Measurements from ENCODE around the gene CRYL1.
"Not testable (repeated sequence)": the region's sequence is repeated elsewhere in the genome, so short reads cannot be mapped to it uniquely, and the experiment has no call there.

Gene CRYL1

DNA sequence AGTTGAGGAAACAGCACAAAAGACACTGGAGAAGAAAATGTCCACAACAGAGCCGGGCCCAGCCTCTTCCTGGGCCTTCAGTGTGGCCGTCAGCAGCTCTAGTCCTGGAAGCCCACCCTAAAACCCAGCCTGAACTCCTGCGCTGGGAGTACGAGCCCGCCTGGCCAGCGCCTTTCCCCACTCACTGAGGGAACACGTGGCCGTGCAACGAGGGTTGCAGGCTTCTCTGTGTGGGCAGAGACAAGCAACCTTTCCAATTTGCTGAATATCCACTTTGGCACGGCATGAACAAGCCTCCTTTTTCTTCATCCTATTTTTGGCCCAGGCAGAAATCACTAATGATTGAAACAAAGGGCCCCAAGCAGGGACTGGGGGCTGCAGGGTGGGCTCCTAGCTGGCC, 89.2 kb downstream of the CRYL1 start:
- no peak overlapping the region for H3K27ac ChIP-seq (replicated peaks)
- TF ChIP-seq POLR2AphosphoS5 (IDR thresholded peaks at IDR 0.05; ENCODE audit: low read depth): no peak
- TF ChIP-seq GABPA (IDR thresholded peaks at IDR 0.05; ENCODE audit: low read depth): no peak
- TF ChIP-seq, protein P1, sequence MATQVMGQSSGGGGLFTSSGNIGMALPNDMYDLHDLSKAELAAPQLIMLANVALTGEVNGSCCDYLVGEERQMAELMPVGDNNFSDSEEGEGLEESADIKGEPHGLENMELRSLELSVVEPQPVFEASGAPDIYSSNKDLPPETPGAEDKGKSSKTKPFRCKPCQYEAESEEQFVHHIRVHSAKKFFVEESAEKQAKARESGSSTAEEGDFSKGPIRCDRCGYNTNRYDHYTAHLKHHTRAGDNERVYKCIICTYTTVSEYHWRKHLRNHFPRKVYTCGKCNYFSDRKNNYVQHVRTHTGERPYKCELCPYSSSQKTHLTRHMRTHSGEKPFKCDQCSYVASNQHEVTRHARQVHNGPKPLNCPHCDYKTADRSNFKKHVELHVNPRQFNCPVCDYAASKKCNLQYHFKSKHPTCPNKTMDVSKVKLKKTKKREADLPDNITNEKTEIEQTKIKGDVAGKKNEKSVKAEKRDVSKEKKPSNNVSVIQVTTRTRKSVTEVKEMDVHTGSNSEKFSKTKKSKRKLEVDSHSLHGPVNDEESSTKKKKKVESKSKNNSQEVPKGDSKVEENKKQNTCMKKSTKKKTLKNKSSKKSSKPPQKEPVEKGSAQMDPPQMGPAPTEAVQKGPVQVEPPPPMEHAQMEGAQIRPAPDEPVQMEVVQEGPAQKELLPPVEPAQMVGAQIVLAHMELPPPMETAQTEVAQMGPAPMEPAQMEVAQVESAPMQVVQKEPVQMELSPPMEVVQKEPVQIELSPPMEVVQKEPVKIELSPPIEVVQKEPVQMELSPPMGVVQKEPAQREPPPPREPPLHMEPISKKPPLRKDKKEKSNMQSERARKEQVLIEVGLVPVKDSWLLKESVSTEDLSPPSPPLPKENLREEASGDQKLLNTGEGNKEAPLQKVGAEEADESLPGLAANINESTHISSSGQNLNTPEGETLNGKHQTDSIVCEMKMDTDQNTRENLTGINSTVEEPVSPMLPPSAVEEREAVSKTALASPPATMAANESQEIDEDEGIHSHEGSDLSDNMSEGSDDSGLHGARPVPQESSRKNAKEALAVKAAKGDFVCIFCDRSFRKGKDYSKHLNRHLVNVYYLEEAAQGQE (IDR thresholded peaks at IDR 0.05; ENCODE audit: insufficient replicate concordance, low read depth): no peak
- TF ChIP-seq, protein P2, sequence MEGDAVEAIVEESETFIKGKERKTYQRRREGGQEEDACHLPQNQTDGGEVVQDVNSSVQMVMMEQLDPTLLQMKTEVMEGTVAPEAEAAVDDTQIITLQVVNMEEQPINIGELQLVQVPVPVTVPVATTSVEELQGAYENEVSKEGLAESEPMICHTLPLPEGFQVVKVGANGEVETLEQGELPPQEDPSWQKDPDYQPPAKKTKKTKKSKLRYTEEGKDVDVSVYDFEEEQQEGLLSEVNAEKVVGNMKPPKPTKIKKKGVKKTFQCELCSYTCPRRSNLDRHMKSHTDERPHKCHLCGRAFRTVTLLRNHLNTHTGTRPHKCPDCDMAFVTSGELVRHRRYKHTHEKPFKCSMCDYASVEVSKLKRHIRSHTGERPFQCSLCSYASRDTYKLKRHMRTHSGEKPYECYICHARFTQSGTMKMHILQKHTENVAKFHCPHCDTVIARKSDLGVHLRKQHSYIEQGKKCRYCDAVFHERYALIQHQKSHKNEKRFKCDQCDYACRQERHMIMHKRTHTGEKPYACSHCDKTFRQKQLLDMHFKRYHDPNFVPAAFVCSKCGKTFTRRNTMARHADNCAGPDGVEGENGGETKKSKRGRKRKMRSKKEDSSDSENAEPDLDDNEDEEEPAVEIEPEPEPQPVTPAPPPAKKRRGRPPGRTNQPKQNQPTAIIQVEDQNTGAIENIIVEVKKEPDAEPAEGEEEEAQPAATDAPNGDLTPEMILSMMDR (IDR thresholded peaks at IDR 0.05; ENCODE audit: insufficient read depth, low read length): no peak
- no peak for TF ChIP-seq SPI1 (IDR thresholded peaks at IDR 0.05; ENCODE audit: borderline replicate concordance, low read depth)
- no peak overlapping the region for H3K4me3 ChIP-seq (replicated peaks; ENCODE audit: insufficient read depth, low read length)
- DNase-seq (ENCODE audit: low read depth in 1 of 2, low spot score in 1 of 2): no peak
- no peaks in the 10 kb centered on the region for H3K27me3 ChIP-seq (ENCODE audit: insufficient read depth, poor library complexity, severe bottlenecking)

DNA sequence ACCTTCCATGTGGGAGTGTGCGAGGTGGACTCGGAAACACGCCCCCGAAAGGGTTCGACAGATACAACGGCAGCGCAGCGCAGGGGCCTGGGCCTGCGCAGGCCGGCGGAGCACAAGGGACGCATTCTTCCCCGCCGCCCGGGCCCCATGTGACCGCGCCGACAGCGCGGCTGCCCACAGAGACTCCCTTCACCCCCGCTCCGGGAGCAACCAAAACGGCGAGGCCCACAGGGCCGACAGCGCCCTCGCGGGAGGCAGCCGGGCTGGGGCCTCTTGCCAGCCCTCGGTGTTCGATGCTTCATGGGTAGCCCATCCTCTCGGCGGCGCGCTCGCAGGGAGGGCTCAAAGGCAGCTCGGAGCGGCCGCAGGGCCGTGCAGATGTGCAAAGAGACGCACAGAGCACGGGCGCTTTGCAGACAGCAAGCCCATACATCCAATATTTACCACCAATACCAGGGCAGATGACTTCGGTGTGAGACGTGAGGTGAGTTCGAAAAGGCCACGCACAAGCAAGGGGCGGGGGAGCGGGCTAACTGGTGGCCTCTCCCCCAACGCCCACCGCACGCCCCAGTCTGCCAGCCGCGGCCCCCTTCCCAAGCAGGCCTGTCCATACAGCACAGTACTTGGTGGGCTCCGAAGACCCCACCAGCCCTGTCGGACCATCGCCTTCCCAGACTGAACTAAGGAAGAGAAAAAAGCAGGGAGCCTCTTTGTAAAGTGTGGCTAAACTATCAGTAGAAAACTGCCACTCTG, 89.9 kb downstream of the CRYL1 start:
- TF ChIP-seq, protein P1 (IDR thresholded peaks at IDR 0.05; ENCODE audit: insufficient replicate concordance, low read depth): no peak
- TF ChIP-seq GABPA (IDR thresholded peaks at IDR 0.05; ENCODE audit: low read depth) (no peak), POLR2AphosphoS5 (IDR thresholded peaks at IDR 0.05; ENCODE audit: low read depth) (no peak), SPI1 (IDR thresholded peaks at IDR 0.05; ENCODE audit: borderline replicate concordance, low read depth) (no peak)
- TF ChIP-seq, protein P2 (IDR thresholded peaks at IDR 0.05; ENCODE audit: insufficient read depth, low read length): no peak
- no peak for DNase-seq (ENCODE audit: low read depth in 1 of 2, low spot score in 1 of 2)
- Histone ChIP-seq H3K27ac (replicated peaks) (no peak overlapping the region), H3K4me3 (replicated peaks; ENCODE audit: insufficient read depth, low read length) (no peak overlapping the region), H3K27me3 (ENCODE audit: insufficient read depth, poor library complexity, severe bottlenecking) (no peaks in the 10 kb centered on the region)

DNA sequence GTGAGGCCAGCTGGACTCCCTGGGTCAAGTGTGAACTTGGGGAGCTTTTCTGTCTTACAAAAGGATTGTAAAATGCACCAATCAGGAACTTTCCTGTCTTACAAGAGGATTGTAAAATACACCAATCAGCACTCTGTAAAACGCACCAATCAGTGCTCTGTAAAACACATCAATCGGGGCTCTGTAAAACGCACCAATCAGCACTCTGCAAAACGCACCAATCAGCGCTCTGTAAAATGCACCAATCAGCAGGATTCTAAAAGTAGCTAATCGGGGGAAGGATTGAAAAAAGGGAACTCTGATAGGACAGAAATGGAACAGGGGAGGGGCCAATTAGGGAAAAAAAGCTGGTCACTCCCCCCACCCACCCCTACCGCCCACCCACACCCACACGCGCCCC, 91.4 kb downstream of the CRYL1 start:
- H3K27me3 ChIP-seq (ENCODE audit: insufficient read depth, poor library complexity, severe bottlenecking); H3K27ac ChIP-seq (replicated peaks); DNase-seq (ENCODE audit: low read depth in 1 of 2, low spot score in 1 of 2); H3K4me3 ChIP-seq (replicated peaks; ENCODE audit: insufficient read depth, low read length): not testable (repeated sequence)

DNA sequence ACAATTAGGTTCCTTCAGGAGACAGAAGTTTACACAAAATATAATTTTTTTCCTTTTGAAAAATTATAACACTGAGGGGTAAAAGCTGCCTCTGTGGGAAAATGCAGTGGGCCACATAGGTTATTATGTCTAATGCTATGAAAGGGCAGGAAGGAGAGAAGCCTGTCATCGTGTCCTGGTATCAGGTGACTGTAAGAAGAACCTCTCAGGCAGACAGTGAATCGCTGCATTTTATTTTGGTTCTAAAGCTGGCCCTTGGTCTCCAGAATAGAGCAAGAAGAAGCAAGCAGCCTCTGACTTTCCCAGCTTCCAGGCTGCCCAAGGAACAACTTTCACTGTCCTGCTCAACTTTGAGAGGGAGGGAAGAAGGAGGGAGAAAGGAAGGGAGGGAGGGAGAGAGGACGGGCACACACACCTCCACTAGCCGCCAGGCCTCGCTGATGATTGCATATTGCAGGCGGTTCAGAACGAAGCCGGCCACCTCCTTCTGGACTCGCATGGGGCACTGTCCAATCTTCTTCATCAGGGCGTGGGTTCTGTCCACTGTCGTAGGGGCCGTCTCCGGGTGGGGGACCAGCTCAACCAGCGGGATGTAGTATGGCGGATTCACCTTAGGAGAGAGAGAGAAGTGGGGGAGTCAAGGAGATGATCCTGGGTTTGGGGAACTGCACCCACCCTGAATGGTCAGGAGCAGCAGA, 93.8 kb downstream of the CRYL1 start:
- Histone ChIP-seq H3K4me3 (replicated peaks; ENCODE audit: insufficient read depth, low read length) (no peak overlapping the region), H3K27ac (replicated peaks) (peak overlapping the region; percentile 51; the same call in 1 of the 2 replicates), H3K27me3 (ENCODE audit: insufficient read depth, poor library complexity, severe bottlenecking) (no peaks in the 10 kb centered on the region)
- no peak for TF ChIP-seq GABPA (IDR thresholded peaks at IDR 0.05; ENCODE audit: low read depth)
- TF ChIP-seq POLR2AphosphoS5 (IDR thresholded peaks at IDR 0.05; ENCODE audit: low read depth): no peak
- TF ChIP-seq SPI1 (IDR thresholded peaks at IDR 0.05; ENCODE audit: borderline replicate concordance, low read depth): no peak
- TF ChIP-seq, protein P2 (IDR thresholded peaks at IDR 0.05; ENCODE audit: insufficient read depth, low read length): no peak
- TF ChIP-seq, protein P1 (IDR thresholded peaks at IDR 0.05; ENCODE audit: insufficient replicate concordance, low read depth): no peak
- DNase-seq (ENCODE audit: low read depth in 1 of 2, low spot score in 1 of 2): no peak
